ENCODE measurements around the gene LAMP2. TPM values are rescaled to one million over a fixed set of nuclear protein-coding genes. Genes with fewer than 3 reads are reported as not detected.

LAMP2 gene
- total RNA-seq, 1 experiment from 2014 or later: 41.1 TPM

- TF ChIP-seq SP1 (IDR thresholded peaks at IDR 0.05; ENCODE audit: low read depth): no peak
- no peak for TF ChIP-seq REST (IDR thresholded peaks at IDR 0.05; ENCODE audit: low read depth)
- no peak for TF ChIP-seq TCF7L2 (IDR thresholded peaks at IDR 0.05; ENCODE audit: borderline replicate concordance, extremely low read depth, insufficient read depth, insufficient read length)
- TF ChIP-seq RAD21 (IDR thresholded peaks at IDR 0.05; ENCODE audit: low read depth): no peak
- no peaks in the 10 kb centered on the region for H3K36me3 ChIP-seq (ENCODE audit: control insufficient read depth in 1 of 2, insufficient read depth in 2 of 2, low read length in 2 of 2)
- ATAC-seq: no peak
- no peaks in the 10 kb centered on the region for H4K20me1 ChIP-seq (ENCODE audit: insufficient read depth)
- H3K4me2 ChIP-seq (ENCODE audit: low read length): no peak overlapping the region
- POLR2A ChIA-PET: no interaction called here
- intact Hi-C loops (cut with micrococcal nuclease): no loop called here
- H3K79me2 ChIP-seq (ENCODE audit: insufficient read depth, low read length): no peaks in the 10 kb centered on the region
- no peak overlapping the region for H3K4me3 ChIP-seq (replicated peaks in 1 of 2; ENCODE audit: low read depth in 1 of 2, low read length in 2 of 2)
- H3K9ac ChIP-seq (ENCODE audit: low read length): no peak overlapping the region
- H3K4me1 ChIP-seq (ENCODE audit: control insufficient read depth in 1 of 2, insufficient read depth in 2 of 2, low read length in 2 of 2): no peaks in the 10 kb centered on the region
- no peaks in the 10 kb centered on the region for H3K9me3 ChIP-seq (ENCODE audit: control insufficient read depth in 1 of 2, insufficient read depth in 1 of 2, low read depth in 1 of 2, low read length in 2 of 2)
- H2AFZ ChIP-seq (ENCODE audit: low read depth, low read length, poor library complexity, severe bottlenecking): no peak overlapping the region
- RAD21 ChIA-PET (ENCODE audit: low non-redundant PET in 1 of 2, low total read pairs in 2 of 2, uncharacterized antibody in 2 of 2, unreplicated experiment in 2 of 2): no interaction called here
- no peak overlapping the region for H3K27ac ChIP-seq (ENCODE audit: low read depth, low read length)
- DNase-seq (ENCODE audit: low read depth, low spot score): no peak
- CTCF ChIA-PET: no interaction called here
- no peaks in the 10 kb centered on the region for H3K27me3 ChIP-seq (ENCODE audit: insufficient read depth, low read length)
- BruUV-seq (replicated peaks): no TSS peak
- no peaks in the 10 kb centered on the region for H3K9me2 ChIP-seq (ENCODE audit: insufficient read depth)
These were observed 90.5 kb downstream of the LAMP2 start for GRCh38 chrX:120378570-120378969.

Other genes with a start within 250 kb of the LAMP2 start
- gene ZBTB33, start 218.5 kb downstream of the LAMP2 start, total RNA-seq (2021; ENCODE audit: unreplicated experiment): 12.3 TPM
- gene TMEM255A, start 157.8 kb downstream of the LAMP2 start, total RNA-seq (2021; ENCODE audit: unreplicated experiment): not detected
- not detected for gene ATP1B4, start 107.2 kb downstream of the LAMP2 start, total RNA-seq (2021; ENCODE audit: unreplicated experiment)
- 54.1 TPM for gene CUL4B, start 91.7 kb upstream of the LAMP2 start, total RNA-seq (2021; ENCODE audit: unreplicated experiment)
- 49.5 TPM for gene MCTS1, start 134.8 kb upstream of the LAMP2 start, total RNA-seq (2021; ENCODE audit: unreplicated experiment)
- 15.4 TPM for gene C1GALT1C1, start 160.8 kb upstream of the LAMP2 start, total RNA-seq (2021; ENCODE audit: unreplicated experiment)

Measured in HCT116 (cell line).